WI38 (cell line): Measurements from ENCODE around the gene ABR.

Source experiments
- H3K4me3 ChIP-seq: 2 replicates; pipeline ENCODE4 v1.5.1; 2011; ENCODE audit warnings: low read depth, mild to moderate bottlenecking, control low read depth, low read length
- TF ChIP-seq, protein P1 (sequence below): IDR thresholded peaks from 2 replicates; pipeline ENCODE4 v1.5.1; 2012; ENCODE audit warnings: low read depth, mild to moderate bottlenecking, control low read depth, low read length

Gene ABR

DNA sequence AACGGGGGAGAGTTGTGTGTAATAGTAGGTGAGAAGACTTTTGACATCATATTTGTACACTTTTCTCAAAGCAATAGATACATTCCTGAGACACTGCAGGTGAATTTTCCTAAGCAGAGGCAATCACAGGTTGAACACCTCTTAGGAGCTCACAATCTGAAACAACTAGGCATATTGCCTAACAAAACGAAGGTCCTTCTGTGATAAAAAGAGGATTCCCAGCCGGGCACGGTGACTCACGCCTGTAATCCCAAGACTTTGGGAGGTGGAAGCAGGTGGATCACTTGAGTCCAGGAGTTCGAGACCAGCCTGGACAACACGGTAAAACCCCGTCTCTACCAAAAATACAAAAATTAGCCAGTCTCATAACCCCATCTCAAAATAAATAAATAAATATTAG lies 217.6 kb downstream of the ABR start:
- no peak overlapping the region for H3K4me3 ChIP-seq
- TF ChIP-seq, protein P1, sequence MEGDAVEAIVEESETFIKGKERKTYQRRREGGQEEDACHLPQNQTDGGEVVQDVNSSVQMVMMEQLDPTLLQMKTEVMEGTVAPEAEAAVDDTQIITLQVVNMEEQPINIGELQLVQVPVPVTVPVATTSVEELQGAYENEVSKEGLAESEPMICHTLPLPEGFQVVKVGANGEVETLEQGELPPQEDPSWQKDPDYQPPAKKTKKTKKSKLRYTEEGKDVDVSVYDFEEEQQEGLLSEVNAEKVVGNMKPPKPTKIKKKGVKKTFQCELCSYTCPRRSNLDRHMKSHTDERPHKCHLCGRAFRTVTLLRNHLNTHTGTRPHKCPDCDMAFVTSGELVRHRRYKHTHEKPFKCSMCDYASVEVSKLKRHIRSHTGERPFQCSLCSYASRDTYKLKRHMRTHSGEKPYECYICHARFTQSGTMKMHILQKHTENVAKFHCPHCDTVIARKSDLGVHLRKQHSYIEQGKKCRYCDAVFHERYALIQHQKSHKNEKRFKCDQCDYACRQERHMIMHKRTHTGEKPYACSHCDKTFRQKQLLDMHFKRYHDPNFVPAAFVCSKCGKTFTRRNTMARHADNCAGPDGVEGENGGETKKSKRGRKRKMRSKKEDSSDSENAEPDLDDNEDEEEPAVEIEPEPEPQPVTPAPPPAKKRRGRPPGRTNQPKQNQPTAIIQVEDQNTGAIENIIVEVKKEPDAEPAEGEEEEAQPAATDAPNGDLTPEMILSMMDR = no peak

DNA sequence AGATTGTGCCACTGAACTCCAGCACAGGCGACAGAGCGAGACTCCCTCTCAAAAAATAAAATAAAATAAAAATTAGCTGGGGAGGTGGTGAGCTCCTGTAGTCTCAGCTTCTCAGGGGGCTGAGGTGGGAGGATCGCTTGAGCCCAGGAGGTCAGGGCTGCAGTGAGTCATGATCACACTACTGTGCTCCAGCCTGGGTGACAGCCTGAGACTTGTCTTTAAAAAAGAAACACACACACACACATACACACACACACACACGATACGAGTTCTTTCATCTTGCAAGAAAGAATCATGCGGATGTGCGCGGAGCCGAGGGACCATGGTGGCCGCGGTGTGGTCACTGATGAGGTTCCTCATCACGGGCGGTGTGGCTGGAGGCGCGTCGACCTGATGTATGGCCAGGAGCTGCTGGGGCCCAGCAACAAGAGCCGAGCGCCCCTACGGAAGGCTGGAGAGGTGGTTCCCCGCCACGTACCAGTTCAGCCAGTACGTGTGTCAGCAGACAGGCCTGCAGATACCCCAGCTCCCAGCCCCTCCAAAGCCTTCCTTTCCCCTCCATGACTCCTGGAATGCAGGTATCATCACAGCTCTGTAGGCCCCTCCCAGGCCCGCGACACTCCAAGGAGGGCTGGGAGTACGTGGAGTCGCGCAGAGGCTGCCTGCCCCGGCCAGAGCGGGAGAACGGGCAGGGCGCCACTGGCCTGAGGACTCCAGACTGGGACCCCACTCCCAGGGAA lies 220.9 kb downstream of the ABR start:
- H3K4me3 ChIP-seq = no peak overlapping the region
- TF ChIP-seq, protein P1 = no peak

DNA sequence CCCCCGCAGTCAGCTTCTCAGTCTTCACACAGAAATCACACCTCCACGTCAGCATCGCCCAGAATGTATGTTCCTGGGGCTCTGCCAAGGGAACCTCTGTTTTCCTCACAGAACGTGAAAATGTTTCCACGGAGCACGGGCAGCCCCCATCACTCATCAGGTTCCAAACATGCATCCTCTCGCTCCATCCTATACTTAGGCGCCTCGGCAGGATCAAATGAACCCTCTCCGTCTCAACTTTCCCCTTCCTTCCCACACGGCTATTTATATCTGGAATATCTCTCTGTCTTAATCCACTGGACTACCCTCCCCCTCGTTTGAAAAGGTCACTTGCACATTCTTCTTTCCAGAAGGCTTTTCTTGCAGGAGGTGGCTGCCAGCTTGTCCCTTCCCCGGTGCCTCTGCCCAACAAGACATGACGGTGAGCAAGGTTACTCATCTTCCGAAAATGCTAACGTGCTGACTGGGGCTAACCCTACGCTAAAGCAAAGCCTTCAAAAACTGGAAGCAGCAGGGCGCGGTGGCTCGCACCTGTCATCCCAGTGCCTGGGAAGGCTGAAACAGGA lies 221.8 kb downstream of the ABR start:
- TF ChIP-seq, protein P1 = no peak
- H3K4me3 ChIP-seq = no peak overlapping the region

DNA sequence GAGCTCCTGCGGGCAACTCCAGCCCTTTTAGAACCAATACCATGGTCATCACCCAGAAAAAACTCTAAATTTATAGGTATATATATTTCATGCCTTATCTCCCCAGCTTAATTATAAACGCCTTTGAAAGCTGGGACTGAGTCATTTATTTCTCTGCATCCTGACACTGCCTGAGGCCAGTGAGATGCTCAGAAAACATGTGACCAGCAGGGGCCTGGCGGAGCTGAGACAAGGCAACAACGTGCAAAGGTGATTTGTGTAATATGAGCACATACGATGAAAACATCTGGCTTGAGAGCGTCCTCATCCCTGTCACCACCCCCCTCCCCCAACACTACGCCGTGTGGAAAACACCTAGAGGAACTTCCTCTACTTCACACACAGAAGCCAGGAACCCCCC lies 222.9 kb downstream of the ABR start:
- H3K4me3 ChIP-seq = no peak overlapping the region
- TF ChIP-seq, protein P1 = no peak

DNA sequence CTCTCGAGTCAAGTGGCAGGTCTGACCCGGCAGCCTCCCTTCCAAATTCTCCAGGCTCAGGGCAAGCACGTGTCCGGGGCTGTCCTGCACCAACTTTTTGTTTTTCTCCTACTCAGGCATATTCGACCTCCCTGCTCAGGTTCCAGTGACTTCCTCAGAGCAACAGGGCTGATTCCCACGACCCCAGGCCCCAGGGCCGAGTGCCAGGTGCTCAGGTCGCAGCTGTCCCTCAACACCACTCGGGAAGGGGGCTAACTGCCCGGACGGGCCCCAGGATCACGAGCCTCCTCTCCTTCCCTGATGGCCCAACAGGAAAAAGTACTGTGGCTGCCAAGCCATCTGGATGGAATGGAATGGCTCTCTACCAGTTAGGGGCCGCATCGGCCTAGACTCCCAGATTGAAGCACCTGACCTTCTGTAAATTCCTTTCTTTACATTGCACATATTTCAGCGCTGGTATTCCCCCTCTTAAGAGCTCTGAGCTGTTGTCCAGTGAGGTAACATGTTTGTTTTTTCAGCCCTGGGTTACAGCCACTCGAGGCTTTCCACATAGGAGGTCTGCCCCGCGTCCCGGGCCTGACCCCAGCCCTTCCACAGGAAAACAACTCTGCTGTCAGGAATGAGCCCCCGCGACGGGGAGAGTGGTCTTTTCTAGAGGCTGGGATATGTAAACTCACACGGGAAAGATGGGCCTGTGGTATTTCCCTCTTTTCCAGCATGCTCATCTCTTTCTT lies 225.2 kb downstream of the ABR start:
- TF ChIP-seq, protein P1 = no peak

DNA sequence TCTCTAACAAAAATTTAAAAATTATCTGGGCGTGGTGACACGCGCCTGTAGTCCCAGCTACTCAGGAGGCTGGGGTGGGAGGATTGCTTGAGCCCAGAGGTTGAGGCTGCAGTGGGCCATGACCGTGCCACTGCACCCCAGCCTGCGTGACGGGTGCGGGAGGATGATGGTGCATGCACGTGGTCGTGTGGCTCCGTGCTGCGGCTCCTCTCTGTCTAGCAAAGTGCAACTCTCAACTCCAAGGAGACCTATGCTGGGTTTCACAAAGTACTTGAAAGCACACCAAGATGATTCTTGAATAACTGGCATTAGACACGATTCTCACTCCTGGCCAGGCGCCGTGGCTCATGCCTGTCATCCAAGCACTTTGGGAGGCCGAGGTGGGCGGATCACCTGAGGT lies 226.0 kb downstream of the ABR start:
- TF ChIP-seq, protein P1 = no peak

More for the DNA sequence above, 225.2 kb downstream of the ABR start:
- no peak overlapping the region for H3K4me3 ChIP-seq

More for the DNA sequence above, 226.0 kb downstream of the ABR start:
- H3K4me3 ChIP-seq = no peak overlapping the region
